MM.1S (cell line): ENCODE measurements around the gene CDS2.

Source experiments
- DNase-seq: peaks from one replicate; pipeline ENCODE4 v3.0.0-alpha.2; 2015
- H2AFZ ChIP-seq: fragments of 300-600 bp; sonication (generic); 2 replicates; pipeline ENCODE4 v1.6.0; 2016; ENCODE audit warnings: antibody characterized with exemption, low read length
- H3F3A ChIP-seq: fragments of 300-600 bp; sonication (generic); 2 replicates; pipeline ENCODE4 v1.6.1; 2016; ENCODE audit warnings: mild to moderate bottlenecking, antibody characterized with exemption, low read length, moderate library complexity, mixed read lengths; ENCODE audit not compliant: insufficient read depth
- H3K27ac ChIP-seq: fragments of 300-600 bp; sonication (generic); 2 replicates; pipeline ENCODE4 v1.5.1; 2016; ENCODE audit warnings: mild to moderate bottlenecking, low read length
- H3K27me3 ChIP-seq: fragments of 300-600 bp; sonication (generic); replicated peaks from 2 replicates; pipeline ENCODE4 v1.6.0; 2016; ENCODE audit warnings: low read length; ENCODE audit not compliant: insufficient read depth
- H3K36me3 ChIP-seq: fragments of 300-600 bp; sonication (generic); replicated peaks from 2 replicates; pipeline ENCODE4 v1.6.1; 2016; ENCODE audit warnings: mild to moderate bottlenecking, low read length, mixed read lengths; ENCODE audit not compliant: insufficient read depth
- H3K4me1 ChIP-seq: fragments of 300-600 bp; sonication (generic); 2 replicates; pipeline ENCODE4 v1.6.1; 2016; ENCODE audit warnings: low read length, mixed read lengths
- H3K4me2 ChIP-seq: fragments of 300-600 bp; sonication (generic); 2 replicates; pipeline ENCODE4 v1.6.0; 2016; ENCODE audit warnings: low read depth, low read length
- H3K4me3 ChIP-seq: fragments of 300-600 bp; sonication (generic); 2 replicates; pipeline ENCODE4 v1.5.1; 2016; ENCODE audit warnings: low read length, mixed read lengths
- H3K79me2 ChIP-seq: fragments of 300-600 bp; sonication (generic); 2 replicates; pipeline ENCODE4 v1.6.1; 2016; ENCODE audit warnings: mixed run types, low read length, mixed read lengths
- H3K9ac ChIP-seq: fragments of 300-600 bp; sonication (generic); 2 replicates; pipeline ENCODE4 v1.6.1; 2016; ENCODE audit warnings: low read length, mixed read lengths
- H3K9me2 ChIP-seq: fragments of 300-600 bp; sonication (generic); replicated peaks from 2 replicates; pipeline ENCODE4 v1.6.1; 2016; ENCODE audit warnings: mild to moderate bottlenecking, low read length, mixed read lengths; ENCODE audit not compliant: insufficient read depth
- H3K9me3 ChIP-seq: fragments of 300-600 bp; sonication (generic); replicated peaks from 2 replicates; pipeline ENCODE4 v1.6.1; 2016; ENCODE audit warnings: mild to moderate bottlenecking, low read length, mixed read lengths; ENCODE audit not compliant: insufficient read depth
- H4K20me1 ChIP-seq: fragments of 300-600 bp; sonication (generic); 2 replicates; pipeline ENCODE4 v1.6.1; 2016; ENCODE audit warnings: mild to moderate bottlenecking, low read length, moderate library complexity, mixed read lengths; ENCODE audit not compliant: insufficient read depth
- EZH2 ChIP-seq: fragments of 300-600 bp; sonication (generic); optimal IDR thresholded peaks from 2 replicates; pipeline ENCODE3; 2017; ENCODE audit warnings: low read depth, mild to moderate bottlenecking, antibody characterized with exemption, low read length, mixed read lengths
- EZH2phosphoT487 ChIP-seq: fragments of 300-600 bp; sonication (generic); IDR thresholded peaks from 2 replicates; pipeline ENCODE4 v1.6.1; 2018; ENCODE audit warnings: antibody characterized with exemption, low read length
- TF ChIP-seq, protein P1 (sequence below): fragments of 300-600 bp; sonication (generic); IDR thresholded peaks from 2 replicates; pipeline ENCODE4 v1.5.1; 2016; ENCODE audit warnings: antibody characterized with exemption, low read length, mixed read lengths

Gene CDS2

GRCh38 chr20:5170341-5170740 is 43.5 kb downstream of the CDS2 start:
- no peak overlapping the region for H3K4me2 ChIP-seq
- no peak overlapping the region for H3K4me3 ChIP-seq
- H3K9ac ChIP-seq: no peak overlapping the region
- DNase-seq: no peak
- H3K27ac ChIP-seq: no peak overlapping the region
- no peaks in the 10 kb centered on the region for H3K27me3 ChIP-seq
- H3F3A ChIP-seq: no peaks in the 10 kb centered on the region
- H3K36me3 ChIP-seq: no peaks in the 10 kb centered on the region
- H3K4me1 ChIP-seq: no peaks in the 10 kb centered on the region
- H2AFZ ChIP-seq: no peak overlapping the region
- H4K20me1 ChIP-seq: no peaks in the 10 kb centered on the region
- peaks cover 40% of the 10 kb centered on the region for H3K79me2 ChIP-seq
- H3K9me3 ChIP-seq: no peaks in the 10 kb centered on the region
- no peak for TF ChIP-seq EZH2
- TF ChIP-seq, protein P1, sequence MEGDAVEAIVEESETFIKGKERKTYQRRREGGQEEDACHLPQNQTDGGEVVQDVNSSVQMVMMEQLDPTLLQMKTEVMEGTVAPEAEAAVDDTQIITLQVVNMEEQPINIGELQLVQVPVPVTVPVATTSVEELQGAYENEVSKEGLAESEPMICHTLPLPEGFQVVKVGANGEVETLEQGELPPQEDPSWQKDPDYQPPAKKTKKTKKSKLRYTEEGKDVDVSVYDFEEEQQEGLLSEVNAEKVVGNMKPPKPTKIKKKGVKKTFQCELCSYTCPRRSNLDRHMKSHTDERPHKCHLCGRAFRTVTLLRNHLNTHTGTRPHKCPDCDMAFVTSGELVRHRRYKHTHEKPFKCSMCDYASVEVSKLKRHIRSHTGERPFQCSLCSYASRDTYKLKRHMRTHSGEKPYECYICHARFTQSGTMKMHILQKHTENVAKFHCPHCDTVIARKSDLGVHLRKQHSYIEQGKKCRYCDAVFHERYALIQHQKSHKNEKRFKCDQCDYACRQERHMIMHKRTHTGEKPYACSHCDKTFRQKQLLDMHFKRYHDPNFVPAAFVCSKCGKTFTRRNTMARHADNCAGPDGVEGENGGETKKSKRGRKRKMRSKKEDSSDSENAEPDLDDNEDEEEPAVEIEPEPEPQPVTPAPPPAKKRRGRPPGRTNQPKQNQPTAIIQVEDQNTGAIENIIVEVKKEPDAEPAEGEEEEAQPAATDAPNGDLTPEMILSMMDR: no peak
- no peak for TF ChIP-seq EZH2phosphoT487
- H3K9me2 ChIP-seq: no peaks in the 10 kb centered on the region

DNA sequence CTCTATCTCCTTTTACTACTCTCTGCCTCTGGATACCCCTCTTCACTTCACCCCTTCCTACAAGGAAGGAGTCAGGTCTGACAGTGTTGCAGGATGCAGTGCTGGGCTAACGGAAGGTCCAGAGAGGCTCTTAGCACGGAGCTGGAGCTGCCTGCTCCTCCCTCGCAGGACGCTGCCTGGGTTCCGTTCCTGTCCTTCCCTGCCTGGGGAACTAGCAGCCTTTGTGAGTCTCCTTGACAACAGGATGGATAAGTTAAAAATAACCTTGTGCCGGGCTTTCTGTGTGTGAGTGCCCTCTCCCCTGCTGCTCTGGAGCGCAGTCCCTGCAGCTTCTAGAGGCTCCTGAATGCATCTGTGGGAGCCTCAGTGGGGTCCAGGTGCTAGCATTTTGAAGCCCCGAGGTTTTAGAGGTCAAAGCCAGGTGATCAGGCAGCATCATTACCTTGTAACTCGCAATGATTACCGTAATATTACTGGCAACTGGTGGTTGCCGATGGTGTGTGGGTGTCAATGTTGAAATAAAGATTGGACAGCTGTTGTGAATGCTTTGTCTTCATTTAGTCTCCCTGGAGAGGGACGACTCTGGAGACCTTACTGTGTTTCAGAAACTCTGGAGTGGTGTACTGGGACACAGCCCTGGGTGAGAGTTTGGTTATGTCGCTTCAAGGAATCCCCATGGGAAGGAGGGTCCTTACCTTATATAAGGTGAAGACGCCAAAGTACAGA is 44.4 kb downstream of the CDS2 start:
- no peaks in the 10 kb centered on the region for H3K9me3 ChIP-seq
- TF ChIP-seq EZH2phosphoT487 (no peak), EZH2 (no peak)
- TF ChIP-seq, protein P1: no peak
- no peaks in the 10 kb centered on the region for H3K9me2 ChIP-seq
- H3K9ac ChIP-seq: no peak overlapping the region
- no peak overlapping the region for H2AFZ ChIP-seq
- peaks cover 31% of the 10 kb centered on the region for H3K79me2 ChIP-seq
- no peak for DNase-seq
- no peak overlapping the region for H3K27ac ChIP-seq
- H4K20me1 ChIP-seq: no peaks in the 10 kb centered on the region
- H3K4me1 ChIP-seq: no peaks in the 10 kb centered on the region
- H3F3A ChIP-seq: no peaks in the 10 kb centered on the region
- H3K27me3 ChIP-seq: no peaks in the 10 kb centered on the region
- no peaks in the 10 kb centered on the region for H3K36me3 ChIP-seq
- no peak overlapping the region for H3K4me2 ChIP-seq
- H3K4me3 ChIP-seq: no peak overlapping the region

- H4K20me1 ChIP-seq: no peaks in the 10 kb centered on the region
Observed at GRCh38 chr20:5171790-5172164, 45.0 kb downstream of the CDS2 start.

More at GRCh38 chr20:5171790-5172164, 45.0 kb downstream of the CDS2 start:
- H3K4me2 ChIP-seq: no peak overlapping the region
- H3F3A ChIP-seq: no peaks in the 10 kb centered on the region
- no peaks in the 10 kb centered on the region for H3K36me3 ChIP-seq
- no peak overlapping the region for H3K9ac ChIP-seq
- H2AFZ ChIP-seq: no peak overlapping the region
- peaks cover 26% of the 10 kb centered on the region; the same call in 1 of the 2 replicates for H3K79me2 ChIP-seq
- no peaks in the 10 kb centered on the region for H3K9me2 ChIP-seq
- no peaks in the 10 kb centered on the region for H3K27me3 ChIP-seq
- no peak overlapping the region for H3K27ac ChIP-seq
- no peaks in the 10 kb centered on the region for H3K9me3 ChIP-seq
- TF ChIP-seq EZH2phosphoT487: no peak
- TF ChIP-seq, protein P1: no peak
- TF ChIP-seq EZH2: no peak
- H3K4me3 ChIP-seq: no peak overlapping the region
- H3K4me1 ChIP-seq: no peaks in the 10 kb centered on the region
- no peak for DNase-seq
